HEK293 (cell line): ENCODE results near the gene PRPS1L1.
A peak's percentile ranks its signal among the peaks of the same experiment; 100 is the strongest.

Experiments
- CTCF ChIA-PET: fragments of 350-600 bp; formaldehyde crosslinking; extraction: SDS; loops from one replicate; lab custom pipeline; 2021; ENCODE audit warnings: antibody characterized with exemption; lab: Yijun Ruan, JAX
- POLR2A ChIA-PET: fragments of 300-600 bp; formaldehyde crosslinking; extraction: SDS; loops from one replicate; lab custom pipeline; 2020; ENCODE audit warnings: antibody characterized with exemption, inconsistent platforms; lab: Yijun Ruan, JAX
- H3K27ac ChIP-seq: fragments of 200-500 bp; sonication (Bioruptor generic); 2 replicates; pipeline ENCODE4 v1.5.1; 2014; ENCODE audit warnings: low read depth, low read length, control low read depth, inconsistent platforms; ENCODE audit errors: extremely low read depth
- H3K36me3 ChIP-seq, 2 experiments: fragments of 200-500 bp in 1 of 2; sonication (Bioruptor generic) in 1 of 2; 1 replicate in 1 of 2; 2 replicates in 1 of 2; pipeline ENCODE4 v1.5.1; 2014 to 2017; ENCODE audit warnings: inconsistent platforms in 2 of 2, low read length in 2 of 2; ENCODE audit not compliant: control insufficient read depth in 2 of 2, insufficient read depth in 1 of 2
- H3K4me1 ChIP-seq: fragments of 200-500 bp; sonication (Bioruptor generic); 2 replicates; pipeline ENCODE4 v1.5.1; 2014; ENCODE audit warnings: mild to moderate bottlenecking, low read length, inconsistent platforms; ENCODE audit not compliant: control insufficient read depth, insufficient read depth
- H3K4me3 ChIP-seq: 2 replicates; pipeline ENCODE4 v1.5.1; 2011; ENCODE audit warnings: low read depth, mild to moderate bottlenecking, control low read depth, low read length, moderate library complexity
- H3K9me3 ChIP-seq: fragments of 200-500 bp; sonication (Bioruptor generic); 2 replicates; pipeline ENCODE4 v1.5.1; 2014; ENCODE audit warnings: low read depth, low read length, inconsistent platforms; ENCODE audit not compliant: control insufficient read depth, insufficient read depth
- KLF7 ChIP-seq: fragments of 450-650 bp; formaldehyde crosslinking; IDR thresholded peaks from 2 replicates; pipeline ENCODE4 v1.5.1; 2016; ENCODE audit warnings: missing biosample characterization, missing genetic modification characterization, borderline replicate concordance
- MEIS1 ChIP-seq: sonication (generic); formaldehyde crosslinking; IDR thresholded peaks from 2 replicates; pipeline ENCODE4 v1.8.1; 2022; ENCODE audit warnings: missing genetic modification reagents, mild to moderate bottlenecking, borderline replicate concordance
- SETDB1 ChIP-seq: IDR thresholded peaks from one replicate; pipeline ENCODE4 v1.6.1; 2017; ENCODE audit warnings: mild to moderate bottlenecking, low read length, moderate library complexity, mixed read lengths; ENCODE audit not compliant: insufficient read length
- TCF7L2 ChIP-seq: IDR thresholded peaks from 2 replicates; pipeline ENCODE4 v1.6.1; 2011; ENCODE audit warnings: low read depth, mild to moderate bottlenecking, inconsistent platforms, low read length, moderate library complexity, borderline replicate concordance
- ZBTB7A ChIP-seq: fragments of 450-650 bp; formaldehyde crosslinking; IDR thresholded peaks from 2 replicates; pipeline ENCODE4 v1.5.1; 2016; ENCODE audit warnings: low read depth, missing biosample characterization, missing genetic modification characterization
- ZFP41 ChIP-seq: fragments of 450-650 bp; formaldehyde crosslinking; IDR thresholded peaks from 2 replicates; pipeline ENCODE4 v1.5.1; 2016; ENCODE audit warnings: missing biosample characterization, missing genetic modification characterization, borderline replicate concordance
- ZNF138 ChIP-seq: fragments of 450-650 bp; formaldehyde crosslinking; IDR thresholded peaks from 2 replicates; pipeline ENCODE4 v1.5.1; 2016; ENCODE audit warnings: missing biosample characterization, missing genetic modification characterization, borderline replicate concordance
- ZNF146 ChIP-seq: fragments of 450-650 bp; formaldehyde crosslinking; IDR thresholded peaks from 2 replicates; pipeline ENCODE4 v1.5.1; 2016; ENCODE audit warnings: missing biosample characterization, missing genetic modification characterization
- ZNF174 ChIP-seq: fragments of 450-650 bp; formaldehyde crosslinking; IDR thresholded peaks from 2 replicates; pipeline ENCODE4 v1.5.0; 2017; ENCODE audit warnings: missing biosample characterization, mild to moderate bottlenecking, missing genetic modification characterization
- ZNF221 ChIP-seq: fragments of 450-650 bp; formaldehyde crosslinking; IDR thresholded peaks from 2 replicates; pipeline ENCODE4 v1.5.1; 2017; ENCODE audit warnings: missing biosample characterization, missing genetic modification characterization, borderline replicate concordance
- ZNF404 ChIP-seq: fragments of 450-650 bp; formaldehyde crosslinking; IDR thresholded peaks from 2 replicates; pipeline ENCODE4 v1.5.1; 2017; ENCODE audit warnings: missing biosample characterization, missing genetic modification characterization
- ZNF549 ChIP-seq: fragments of 450-650 bp; IDR thresholded peaks from 2 replicates; pipeline ENCODE4 v1.5.1; 2018; ENCODE audit warnings: missing biosample characterization, missing genetic modification characterization, mild to moderate bottlenecking, inconsistent platforms, moderate library complexity
- ZNF654 ChIP-seq: fragments of 450-650 bp; formaldehyde crosslinking; IDR thresholded peaks from 2 replicates; pipeline ENCODE4 v1.5.1; 2016; ENCODE audit warnings: low read depth, missing biosample characterization, missing genetic modification characterization
- ZNF664 ChIP-seq: fragments of 450-650 bp; formaldehyde crosslinking; IDR thresholded peaks from 2 replicates; pipeline ENCODE4 v1.5.1; 2016; ENCODE audit warnings: missing biosample characterization, missing genetic modification characterization
- ZSCAN16 ChIP-seq: fragments of 450-650 bp; formaldehyde crosslinking; IDR thresholded peaks from 2 replicates; pipeline ENCODE4 v1.5.1; 2016; ENCODE audit warnings: missing biosample characterization, missing genetic modification characterization
- ZXDB ChIP-seq: fragments of 450-650 bp; formaldehyde crosslinking; IDR thresholded peaks from 2 replicates; pipeline ENCODE4 v1.5.1; 2016; ENCODE audit warnings: missing biosample characterization, missing genetic modification characterization
- TF ChIP-seq, protein P1 (sequence below): fragments of 450-650 bp; formaldehyde crosslinking; IDR thresholded peaks from 2 replicates; pipeline ENCODE4 v1.5.1; 2016; ENCODE audit warnings: missing biosample characterization, missing genetic modification characterization
- TF ChIP-seq, protein P2 (sequence below): fragments of 450-650 bp; formaldehyde crosslinking; IDR thresholded peaks from 2 replicates; pipeline ENCODE4 v1.5.1; 2016; ENCODE audit warnings: missing biosample characterization, missing genetic modification characterization
- TF ChIP-seq, protein P3 (sequence below): fragments of 450-650 bp; formaldehyde crosslinking; IDR thresholded peaks from 2 replicates; pipeline ENCODE4 v1.5.1; 2016; ENCODE audit warnings: missing biosample characterization, missing genetic modification characterization, low read depth
- TF ChIP-seq, protein P4 (sequence below): fragments of 450-650 bp; formaldehyde crosslinking; IDR thresholded peaks from 2 replicates; pipeline ENCODE4 v1.5.1; 2016; ENCODE audit warnings: missing biosample characterization, missing genetic modification characterization

Gene PRPS1L1

DNA sequence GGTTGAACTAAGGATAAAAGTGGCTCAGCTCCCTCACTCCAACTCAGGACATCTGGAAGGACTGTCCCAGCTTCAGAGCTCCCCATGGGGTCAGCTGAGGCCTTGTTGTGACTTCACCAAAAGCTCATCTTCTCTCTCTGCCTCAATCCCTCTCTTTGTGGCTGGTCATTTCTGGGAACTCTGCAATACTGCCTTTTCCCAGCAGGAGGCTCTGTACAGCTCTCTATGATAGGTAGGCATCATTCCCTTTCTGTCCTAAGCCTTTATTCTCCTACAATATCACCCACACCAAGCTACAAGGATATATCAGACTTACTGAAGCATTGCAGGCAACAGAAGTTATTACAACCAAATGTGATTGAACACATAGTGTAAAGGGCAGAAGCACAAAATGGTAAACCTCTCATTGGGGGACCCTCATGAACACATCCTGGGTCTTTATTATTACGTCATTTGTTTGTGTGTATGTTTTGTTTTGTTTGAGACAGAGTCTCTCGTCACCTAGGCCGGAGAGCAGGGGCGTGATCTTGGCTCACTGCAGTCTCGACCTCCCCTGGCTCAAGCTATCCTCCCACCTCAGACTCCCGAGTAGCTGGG is 36.7 kb upstream of the PRPS1L1 start:
- POLR2A ChIA-PET, result no interaction called here
- no peak overlapping the region for H3K27ac ChIP-seq
- TF ChIP-seq, protein P1, sequence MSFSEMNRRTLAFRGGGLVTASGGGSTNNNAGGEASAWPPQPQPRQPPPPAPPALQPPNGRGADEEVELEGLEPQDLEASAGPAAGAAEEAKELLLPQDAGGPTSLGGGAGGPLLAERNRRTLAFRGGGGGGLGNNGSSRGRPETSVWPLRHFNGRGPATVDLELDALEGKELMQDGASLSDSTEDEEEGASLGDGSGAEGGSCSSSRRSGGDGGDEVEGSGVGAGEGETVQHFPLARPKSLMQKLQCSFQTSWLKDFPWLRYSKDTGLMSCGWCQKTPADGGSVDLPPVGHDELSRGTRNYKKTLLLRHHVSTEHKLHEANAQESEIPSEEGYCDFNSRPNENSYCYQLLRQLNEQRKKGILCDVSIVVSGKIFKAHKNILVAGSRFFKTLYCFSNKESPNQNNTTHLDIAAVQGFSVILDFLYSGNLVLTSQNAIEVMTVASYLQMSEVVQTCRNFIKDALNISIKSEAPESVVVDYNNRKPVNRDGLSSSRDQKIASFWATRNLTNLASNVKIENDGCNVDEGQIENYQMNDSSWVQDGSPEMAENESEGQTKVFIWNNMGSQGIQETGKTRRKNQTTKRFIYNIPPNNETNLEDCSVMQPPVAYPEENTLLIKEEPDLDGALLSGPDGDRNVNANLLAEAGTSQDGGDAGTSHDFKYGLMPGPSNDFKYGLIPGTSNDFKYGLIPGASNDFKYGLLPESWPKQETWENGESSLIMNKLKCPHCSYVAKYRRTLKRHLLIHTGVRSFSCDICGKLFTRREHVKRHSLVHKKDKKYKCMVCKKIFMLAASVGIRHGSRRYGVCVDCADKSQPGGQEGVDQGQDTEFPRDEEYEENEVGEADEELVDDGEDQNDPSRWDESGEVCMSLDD (tag by site-specific recombination), result no peak
- TF ChIP-seq ZNF221 (tag by site-specific recombination), result no peak
- no peak for TF ChIP-seq ZXDB (tag by site-specific recombination)
- TF ChIP-seq, protein P2, sequence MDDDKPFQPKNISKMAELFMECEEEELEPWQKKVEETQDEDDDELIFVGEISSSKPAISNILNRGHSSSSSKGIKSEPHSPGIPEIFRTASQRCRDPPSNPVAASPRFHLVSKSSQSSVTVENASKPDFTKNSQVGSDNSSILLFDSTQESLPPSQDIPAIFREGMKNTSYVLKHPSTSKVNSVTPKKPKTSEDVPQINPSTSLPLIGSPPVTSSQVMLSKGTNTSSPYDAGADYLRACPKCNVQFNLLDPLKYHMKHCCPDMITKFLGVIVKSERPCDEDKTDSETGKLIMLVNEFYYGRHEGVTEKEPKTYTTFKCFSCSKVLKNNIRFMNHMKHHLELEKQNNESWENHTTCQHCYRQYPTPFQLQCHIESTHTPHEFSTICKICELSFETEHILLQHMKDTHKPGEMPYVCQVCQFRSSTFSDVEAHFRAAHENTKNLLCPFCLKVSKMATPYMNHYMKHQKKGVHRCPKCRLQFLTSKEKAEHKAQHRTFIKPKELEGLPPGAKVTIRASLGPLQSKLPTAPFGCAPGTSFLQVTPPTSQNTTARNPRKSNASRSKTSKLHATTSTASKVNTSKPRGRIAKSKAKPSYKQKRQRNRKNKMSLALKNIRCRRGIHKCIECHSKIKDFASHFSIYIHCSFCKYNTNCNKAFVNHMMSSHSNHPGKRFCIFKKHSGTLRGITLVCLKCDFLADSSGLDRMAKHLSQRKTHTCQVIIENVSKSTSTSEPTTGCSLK (tag by site-specific recombination), result no peak
- TF ChIP-seq ZNF404 (tag by site-specific recombination), result no peak
- peak; percentile 42 for TF ChIP-seq ZNF654
- H3K9me3 ChIP-seq, result no peaks in the 10 kb centered on the region
- CTCF ChIA-PET, result interaction anchor here (0.6 to 1.4 kb wide), 15 partner anchors 9 to 735 kb away, joined by 3 to 8 read pairs (median 3); no protein-coding TSS in a partner anchor
- H3K4me1 ChIP-seq, result no peaks in the 10 kb centered on the region
- H3K36me3 ChIP-seq, result no peaks in the 10 kb centered on the region
- H3K4me3 ChIP-seq, result no peak overlapping the region

DNA sequence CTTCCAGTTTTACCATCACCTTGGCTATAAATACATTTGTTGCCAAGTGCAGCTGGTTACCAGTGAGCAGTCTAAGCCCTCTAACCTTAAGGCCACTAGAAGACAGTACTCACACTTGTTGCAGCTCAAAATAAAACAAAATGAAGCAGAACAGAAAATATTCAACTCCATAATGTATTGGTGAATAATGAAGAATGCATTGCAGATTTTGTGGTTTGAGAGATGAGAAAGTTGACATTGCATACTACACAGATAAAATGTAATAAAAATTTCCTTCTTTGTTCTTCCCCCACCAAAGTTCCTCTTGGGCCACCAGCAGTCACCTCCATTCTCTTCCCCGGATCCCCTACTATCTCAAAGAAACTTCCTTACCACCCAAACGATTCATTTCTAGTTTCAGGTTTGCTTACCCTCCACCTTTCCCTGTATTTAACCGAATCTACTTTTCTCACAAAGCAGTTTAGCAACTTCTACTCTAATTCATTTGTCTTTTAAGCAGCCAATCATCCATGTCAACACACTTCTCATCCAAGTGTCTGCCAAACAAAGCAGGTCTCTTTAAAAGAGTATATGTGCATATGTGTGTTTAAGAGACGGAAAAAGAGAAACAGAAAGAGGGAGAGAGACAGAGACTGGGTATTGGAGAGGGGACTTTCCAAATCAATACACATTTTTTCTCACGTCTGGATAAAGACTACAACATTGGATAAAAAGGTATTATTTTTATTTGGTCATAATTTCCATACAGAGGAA is 35.7 kb upstream of the PRPS1L1 start:
- no peak overlapping the region for H3K27ac ChIP-seq
- CTCF ChIA-PET, result interaction anchor here (0.6 to 1.4 kb wide), 12 partner anchors 9 to 734 kb away, joined by 3 to 8 read pairs (median 4); no protein-coding TSS in a partner anchor
- TF ChIP-seq ZSCAN16 (no peak), ZNF549 (tag by site-specific recombination) (no peak), ZNF174 (tag by site-specific recombination) (no peak), KLF7 (no peak), ZNF138 (tag by site-specific recombination) (no peak), ZNF664 (tag by site-specific recombination) (no peak), ZNF146 (tag by site-specific recombination) (no peak), ZFP41 (tag by site-specific recombination) (no peak), TCF7L2 (no peak), SETDB1 (no peak), MEIS1 (no peak), ZBTB7A (tag by site-specific recombination) (no peak)
- TF ChIP-seq, protein P3, sequence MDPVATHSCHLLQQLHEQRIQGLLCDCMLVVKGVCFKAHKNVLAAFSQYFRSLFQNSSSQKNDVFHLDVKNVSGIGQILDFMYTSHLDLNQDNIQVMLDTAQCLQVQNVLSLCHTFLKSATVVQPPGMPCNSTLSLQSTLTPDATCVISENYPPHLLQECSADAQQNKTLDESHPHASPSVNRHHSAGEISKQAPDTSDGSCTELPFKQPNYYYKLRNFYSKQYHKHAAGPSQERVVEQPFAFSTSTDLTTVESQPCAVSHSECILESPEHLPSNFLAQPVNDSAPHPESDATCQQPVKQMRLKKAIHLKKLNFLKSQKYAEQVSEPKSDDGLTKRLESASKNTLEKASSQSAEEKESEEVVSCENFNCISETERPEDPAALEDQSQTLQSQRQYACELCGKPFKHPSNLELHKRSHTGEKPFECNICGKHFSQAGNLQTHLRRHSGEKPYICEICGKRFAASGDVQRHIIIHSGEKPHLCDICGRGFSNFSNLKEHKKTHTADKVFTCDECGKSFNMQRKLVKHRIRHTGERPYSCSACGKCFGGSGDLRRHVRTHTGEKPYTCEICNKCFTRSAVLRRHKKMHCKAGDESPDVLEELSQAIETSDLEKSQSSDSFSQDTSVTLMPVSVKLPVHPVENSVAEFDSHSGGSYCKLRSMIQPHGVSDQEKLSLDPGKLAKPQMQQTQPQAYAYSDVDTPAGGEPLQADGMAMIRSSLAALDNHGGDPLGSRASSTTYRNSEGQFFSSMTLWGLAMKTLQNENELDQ (tag by site-specific recombination), result no peak
- TF ChIP-seq, protein P4, sequence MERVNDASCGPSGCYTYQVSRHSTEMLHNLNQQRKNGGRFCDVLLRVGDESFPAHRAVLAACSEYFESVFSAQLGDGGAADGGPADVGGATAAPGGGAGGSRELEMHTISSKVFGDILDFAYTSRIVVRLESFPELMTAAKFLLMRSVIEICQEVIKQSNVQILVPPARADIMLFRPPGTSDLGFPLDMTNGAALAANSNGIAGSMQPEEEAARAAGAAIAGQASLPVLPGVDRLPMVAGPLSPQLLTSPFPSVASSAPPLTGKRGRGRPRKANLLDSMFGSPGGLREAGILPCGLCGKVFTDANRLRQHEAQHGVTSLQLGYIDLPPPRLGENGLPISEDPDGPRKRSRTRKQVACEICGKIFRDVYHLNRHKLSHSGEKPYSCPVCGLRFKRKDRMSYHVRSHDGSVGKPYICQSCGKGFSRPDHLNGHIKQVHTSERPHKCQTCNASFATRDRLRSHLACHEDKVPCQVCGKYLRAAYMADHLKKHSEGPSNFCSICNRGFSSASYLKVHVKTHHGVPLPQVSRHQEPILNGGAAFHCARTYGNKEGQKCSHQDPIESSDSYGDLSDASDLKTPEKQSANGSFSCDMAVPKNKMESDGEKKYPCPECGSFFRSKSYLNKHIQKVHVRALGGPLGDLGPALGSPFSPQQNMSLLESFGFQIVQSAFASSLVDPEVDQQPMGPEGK (tag by site-specific recombination), result no peak
- no peak overlapping the region for H3K4me3 ChIP-seq
- no peaks in the 10 kb centered on the region for H3K9me3 ChIP-seq
- no peaks in the 10 kb centered on the region for H3K4me1 ChIP-seq
- H3K36me3 ChIP-seq, result no peaks in the 10 kb centered on the region
- POLR2A ChIA-PET, result no interaction called here
